ENCODE results near the gene ZNF668. TPM values are rescaled to one million over a fixed set of nuclear protein-coding genes. Genes with fewer than 3 reads are reported as not detected.

Gene ZNF668
- total RNA-seq, 1 experiment from 2014 or later, result 16.8 TPM

GRCh38 chr16:31022544-31023251 is 51.3 kb downstream of the ZNF668 start:
- no peak overlapping the region for H3K4me2 ChIP-seq (ENCODE audit: low read length)
- ChIA-PET RAD21 (ENCODE audit: low non-redundant PET in 1 of 2, low total read pairs in 2 of 2, uncharacterized antibody in 2 of 2, unreplicated experiment in 2 of 2) (no interaction called here), CTCF (interaction anchor here (1.3 kb wide), 1 partner anchor 38 kb away, joined by 4 read pairs; the partner anchor contains the start of gene HSD3B7), POLR2A (no interaction called here)
- no peak overlapping the region for H3K9ac ChIP-seq (ENCODE audit: low read length)
- ATAC-seq, result no peak
- TF ChIP-seq POLR2AphosphoS5 (IDR thresholded peaks at IDR 0.05; ENCODE audit: low read depth, low read length) (no peak), CBX3 (IDR thresholded peaks at IDR 0.05; ENCODE audit: low read depth) (no peak), POLR2A (IDR thresholded peaks at IDR 0.05; ENCODE audit: borderline replicate concordance, extremely low read depth, insufficient read depth, insufficient read length) (no peak), CEBPB (IDR thresholded peaks at IDR 0.05; ENCODE audit: low read depth) (no peak), EZH2phosphoT487 (IDR thresholded peaks at IDR 0.05; ENCODE audit: borderline replicate concordance) (no peak), ZFX (IDR thresholded peaks at IDR 0.05) (no peak), RAD21 (IDR thresholded peaks at IDR 0.05; ENCODE audit: low read depth) (no peak), MAX (IDR thresholded peaks at IDR 0.05) (no peak), ZNF274 (IDR thresholded peaks at IDR 0.05; ENCODE audit: low read depth, low read length) (no peak), SRF (IDR thresholded peaks at IDR 0.05; ENCODE audit: low read depth) (no peak), FOSL1 (IDR thresholded peaks at IDR 0.05; ENCODE audit: low read depth) (no peak), EZH2 (IDR thresholded peaks at IDR 0.05) (no peak), TCF7L2 (IDR thresholded peaks at IDR 0.05; ENCODE audit: borderline replicate concordance, extremely low read depth, insufficient read depth, insufficient read length) (no peak), SIN3A (IDR thresholded peaks at IDR 0.05; ENCODE audit: low read depth) (no peak), YY1 (IDR thresholded peaks at IDR 0.05; ENCODE audit: extremely low read depth, insufficient replicate concordance, low read depth, low read length) (no peak), SP1 (IDR thresholded peaks at IDR 0.05; ENCODE audit: low read depth) (no peak), EGR1 (IDR thresholded peaks at IDR 0.05; ENCODE audit: low read depth) (no peak)
- TF ChIP-seq, protein P1, sequence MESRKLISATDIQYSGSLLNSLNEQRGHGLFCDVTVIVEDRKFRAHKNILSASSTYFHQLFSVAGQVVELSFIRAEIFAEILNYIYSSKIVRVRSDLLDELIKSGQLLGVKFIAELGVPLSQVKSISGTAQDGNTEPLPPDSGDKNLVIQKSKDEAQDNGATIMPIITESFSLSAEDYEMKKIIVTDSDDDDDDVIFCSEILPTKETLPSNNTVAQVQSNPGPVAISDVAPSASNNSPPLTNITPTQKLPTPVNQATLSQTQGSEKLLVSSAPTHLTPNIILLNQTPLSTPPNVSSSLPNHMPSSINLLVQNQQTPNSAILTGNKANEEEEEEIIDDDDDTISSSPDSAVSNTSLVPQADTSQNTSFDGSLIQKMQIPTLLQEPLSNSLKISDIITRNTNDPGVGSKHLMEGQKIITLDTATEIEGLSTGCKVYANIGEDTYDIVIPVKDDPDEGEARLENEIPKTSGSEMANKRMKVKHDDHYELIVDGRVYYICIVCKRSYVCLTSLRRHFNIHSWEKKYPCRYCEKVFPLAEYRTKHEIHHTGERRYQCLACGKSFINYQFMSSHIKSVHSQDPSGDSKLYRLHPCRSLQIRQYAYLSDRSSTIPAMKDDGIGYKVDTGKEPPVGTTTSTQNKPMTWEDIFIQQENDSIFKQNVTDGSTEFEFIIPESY (IDR thresholded peaks at IDR 0.05; ENCODE audit: extremely low read depth, insufficient replicate concordance, low read length), result no peak
- TF ChIP-seq, protein P2, sequence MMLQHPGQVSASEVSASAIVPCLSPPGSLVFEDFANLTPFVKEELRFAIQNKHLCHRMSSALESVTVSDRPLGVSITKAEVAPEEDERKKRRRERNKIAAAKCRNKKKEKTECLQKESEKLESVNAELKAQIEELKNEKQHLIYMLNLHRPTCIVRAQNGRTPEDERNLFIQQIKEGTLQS (IDR thresholded peaks at IDR 0.05), result no peak
- TF ChIP-seq, protein P3, sequence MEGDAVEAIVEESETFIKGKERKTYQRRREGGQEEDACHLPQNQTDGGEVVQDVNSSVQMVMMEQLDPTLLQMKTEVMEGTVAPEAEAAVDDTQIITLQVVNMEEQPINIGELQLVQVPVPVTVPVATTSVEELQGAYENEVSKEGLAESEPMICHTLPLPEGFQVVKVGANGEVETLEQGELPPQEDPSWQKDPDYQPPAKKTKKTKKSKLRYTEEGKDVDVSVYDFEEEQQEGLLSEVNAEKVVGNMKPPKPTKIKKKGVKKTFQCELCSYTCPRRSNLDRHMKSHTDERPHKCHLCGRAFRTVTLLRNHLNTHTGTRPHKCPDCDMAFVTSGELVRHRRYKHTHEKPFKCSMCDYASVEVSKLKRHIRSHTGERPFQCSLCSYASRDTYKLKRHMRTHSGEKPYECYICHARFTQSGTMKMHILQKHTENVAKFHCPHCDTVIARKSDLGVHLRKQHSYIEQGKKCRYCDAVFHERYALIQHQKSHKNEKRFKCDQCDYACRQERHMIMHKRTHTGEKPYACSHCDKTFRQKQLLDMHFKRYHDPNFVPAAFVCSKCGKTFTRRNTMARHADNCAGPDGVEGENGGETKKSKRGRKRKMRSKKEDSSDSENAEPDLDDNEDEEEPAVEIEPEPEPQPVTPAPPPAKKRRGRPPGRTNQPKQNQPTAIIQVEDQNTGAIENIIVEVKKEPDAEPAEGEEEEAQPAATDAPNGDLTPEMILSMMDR (IDR thresholded peaks at IDR 0.05 in 2 of 3, conservative IDR thresholded peaks at IDR 0.05 in 1 of 3; ENCODE audit: borderline replicate concordance in 1 of 3, insufficient read depth in 1 of 3, low read depth in 2 of 3, low read length in 2 of 3), result no peak
- no peaks in the 10 kb centered on the region for H3K79me2 ChIP-seq (ENCODE audit: insufficient read depth, low read length)
- peaks cover 5 to 7% of the 10 kb centered on the region in 2 experiments; a peak in 1 of 4 replicates for H3K4me1 ChIP-seq (ENCODE audit: control insufficient read depth in 1 of 2, insufficient read depth in 2 of 2, low read length in 2 of 2)
- no peak overlapping the region for H3K4me3 ChIP-seq (replicated peaks in 1 of 2; ENCODE audit: low read depth in 1 of 2, low read length in 2 of 2)
- BruUV-seq (replicated peaks), result no TSS peak
- no peaks in the 10 kb centered on the region for H3K27me3 ChIP-seq (ENCODE audit: insufficient read depth, low read length)
- H3K9me2 ChIP-seq (ENCODE audit: insufficient read depth), result no peaks in the 10 kb centered on the region
- intact Hi-C loops (cut with micrococcal nuclease), result no loop called here
- no peak overlapping the region for H3K27ac ChIP-seq (ENCODE audit: low read depth, low read length)
- H3K9me3 ChIP-seq (ENCODE audit: control insufficient read depth in 1 of 2, insufficient read depth in 1 of 2, low read depth in 1 of 2, low read length in 2 of 2), result no peaks in the 10 kb centered on the region
- DNase-seq (ENCODE audit: low read depth, low spot score), result no peak
- H4K20me1 ChIP-seq (ENCODE audit: insufficient read depth), result no peaks in the 10 kb centered on the region
- H3K36me3 ChIP-seq (ENCODE audit: control insufficient read depth in 1 of 2, insufficient read depth in 2 of 2, low read length in 2 of 2), result no peaks in the 10 kb centered on the region
- no peak overlapping the region for H2AFZ ChIP-seq (ENCODE audit: low read depth, low read length, poor library complexity, severe bottlenecking)
